Left ventricle myocardium superior (tissue), 1 donor: Measurements from ENCODE around the gene OLFML2A. TPM values are rescaled to one million over a fixed set of nuclear protein-coding genes. Genes with fewer than 3 reads are reported as not detected.
"Not testable (repeated sequence)": the region's sequence is repeated elsewhere in the genome, so short reads cannot be mapped to it uniquely, and the experiment has no call there.

Experiments used
- ATAC-seq: fragments of 200-7000 bp; cut with Tn5 transposase; one replicate; pipeline ENCODE4 v1.9.1; 2020; ENCODE audit warnings: mild to moderate bottlenecking, moderate library complexity
- DNase-seq: peaks from one replicate; pipeline ENCODE4 v3.0.0-alpha.2; 2020
- intact Hi-C: fragments of 100-400 bp; cut with micrococcal nuclease; formaldehyde crosslinking; loops from one replicate; pipeline ENCODE4 v1.11.0; 2022
- long read RNA-seq: library from polyadenylated mRNA; unstranded; transcript quantifications from one replicate; pipeline ENCODE4 v2.0.0, GENCODE V29; 2021
- total RNA-seq: library from RNA; stranded (reverse); fragmentation: NEBNext Ultra II Directional; extraction: Animal tissue kit (Norgen Biotek cat#: 25700); gene quantifications from one replicate; pipeline ENCODE4 v1.2.1, GENCODE V29; 2021
- donor health status: DM: no; HTN: yes; CAD: no; lungs with severe emphysema.

Gene OLFML2A
- total RNA-seq = 38.0 TPM
- long read RNA-seq, full-length matches to known transcripts = 1 of 27 reads
- long read RNA-seq, partial matches to known transcripts = 0 of 27 reads
- long read RNA-seq, other reads (novel, unspliced or antisense) = 26 of 27 reads

DNA sequence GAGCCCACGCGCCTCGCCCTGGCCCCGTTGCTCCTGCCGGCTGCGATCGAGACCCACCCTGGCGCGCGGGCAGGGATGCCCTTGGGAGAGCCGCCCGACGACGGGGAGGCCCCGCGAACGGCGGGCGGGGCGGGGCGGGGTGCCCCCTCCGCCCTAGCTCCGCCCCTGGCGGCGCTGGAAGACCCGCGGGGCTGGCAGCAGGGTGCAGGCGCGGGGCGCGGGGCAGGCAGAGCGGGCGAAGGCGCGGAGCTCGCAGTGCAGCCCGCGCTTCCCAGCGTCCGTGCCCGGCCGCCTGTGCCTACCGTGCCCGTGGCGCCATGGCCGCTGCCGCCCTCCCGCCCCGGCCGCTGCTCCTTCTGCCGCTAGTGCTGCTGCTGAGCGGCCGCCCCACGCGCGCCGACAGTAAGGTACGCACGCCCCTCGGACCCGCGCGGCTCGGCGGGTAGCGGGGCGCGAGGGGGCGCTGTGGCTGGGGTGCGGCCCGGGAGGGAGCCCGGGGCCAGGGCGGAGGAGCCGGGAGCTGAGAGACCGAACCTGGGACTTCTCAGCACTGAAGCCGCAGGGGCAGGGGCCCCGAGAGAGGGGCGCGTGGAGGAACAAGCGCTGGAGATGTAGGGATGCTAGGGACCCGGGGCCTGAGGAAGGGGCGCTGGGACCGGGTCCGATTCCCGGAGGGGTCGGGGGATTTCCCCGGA lies at the start of gene OLFML2A:
Gene OLFML2A, plus strand, starts transcription at position 180 of the 695 bp plus-strand sequence. Its CDS starts 138 bp downstream, at position 318.
- intact Hi-C loops = loop anchor here (10.0 kb wide), 1 partner anchor 368 kb away; the partner anchor contains the start of gene SCAI
- DNase-seq (peak; percentile 67), ATAC-seq (peak; percentile 57)

DNA sequence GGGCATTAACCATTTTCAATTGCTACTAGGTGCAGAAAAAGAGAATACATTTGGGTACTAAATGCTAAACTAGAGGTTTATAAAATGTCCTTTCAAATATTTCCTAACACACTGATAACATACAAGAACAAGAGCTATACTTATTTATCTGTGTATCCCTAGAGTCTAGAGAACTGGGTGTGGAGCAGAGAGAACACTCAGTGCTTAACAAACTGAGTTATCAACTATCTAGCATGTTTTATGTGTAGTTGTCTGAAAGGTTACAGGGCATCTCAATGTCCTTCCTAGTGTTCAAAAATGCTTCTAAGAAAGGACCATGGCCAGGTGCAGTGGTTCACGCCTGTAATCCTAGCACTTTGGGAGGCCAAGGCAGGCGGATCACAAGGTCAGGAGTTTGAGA lies 46.2 kb upstream of the OLFML2A start:
- no peak for DNase-seq
- ATAC-seq = peak; percentile 47
- intact Hi-C loops = no loop called here

DNA sequence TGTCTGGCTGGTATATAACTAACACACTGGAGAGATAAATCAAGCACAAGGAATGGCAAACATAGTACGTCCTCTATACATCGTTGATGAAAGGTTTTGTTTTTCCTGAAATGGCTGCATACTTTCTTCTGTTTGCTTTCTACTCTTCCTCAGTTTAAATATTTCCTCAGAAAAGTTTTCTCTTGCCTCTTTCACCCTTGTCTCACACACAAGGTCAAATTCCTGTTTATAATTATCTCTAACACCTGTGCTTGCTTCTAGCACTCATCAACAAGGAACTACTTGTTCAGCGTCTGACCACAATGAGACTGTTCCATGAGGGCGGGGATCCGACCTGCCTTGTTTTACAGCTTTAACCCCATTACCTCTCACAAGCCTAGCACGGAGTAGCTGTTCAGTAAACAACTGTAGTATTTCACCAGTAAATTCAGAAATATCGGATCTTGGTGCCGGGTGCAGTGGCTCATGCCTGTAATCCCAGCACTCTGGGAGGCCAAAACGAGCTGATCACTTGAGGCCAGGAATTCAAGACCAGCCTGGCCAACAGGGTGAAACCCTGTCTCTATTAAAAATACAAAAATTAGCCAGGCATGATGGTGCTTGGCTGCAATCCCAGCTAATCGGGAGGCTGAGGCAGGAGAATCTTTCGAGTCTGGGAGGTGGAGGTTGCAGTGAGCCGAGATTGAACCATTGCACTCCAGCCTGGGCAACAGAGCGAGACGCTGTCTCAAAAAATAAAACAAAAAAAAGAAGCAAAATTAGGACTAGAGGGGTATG lies 42.8 kb upstream of the OLFML2A start:
- intact Hi-C loops = no loop called here
- DNase-seq (no peak), ATAC-seq (peak; percentile 27)

GRCh38 chr9:124734741-124735083 lies 42.2 kb upstream of the OLFML2A start:
- intact Hi-C loops, ATAC-seq, DNase-seq: not testable (repeated sequence)

DNA sequence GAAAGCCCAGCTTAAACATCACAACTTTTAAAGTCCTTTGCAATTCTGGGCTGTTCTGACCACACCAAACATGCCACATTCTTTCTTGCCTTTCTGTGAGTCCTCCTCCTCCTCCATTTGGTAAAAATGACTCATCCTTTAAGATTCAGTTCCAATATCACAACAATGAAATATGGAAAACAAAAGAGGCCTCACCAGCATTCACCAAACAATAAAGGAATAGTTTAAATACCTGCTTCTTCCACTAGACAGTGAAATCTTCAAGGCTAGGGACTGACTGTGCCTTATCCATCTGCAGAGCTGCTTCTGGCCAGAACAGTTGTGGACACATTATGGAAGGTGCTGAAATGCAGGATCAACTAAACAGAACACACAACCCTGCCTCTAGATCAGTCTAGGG lies 41.8 kb upstream of the OLFML2A start:
- no peak for DNase-seq
- intact Hi-C loops = no loop called here
- peak; percentile 36 for ATAC-seq

GRCh38 chr9:124738075-124738474 lies 38.9 kb upstream of the OLFML2A start:
- intact Hi-C loops, ATAC-seq: not testable (repeated sequence)

GRCh38 chr9:124739360-124739759 lies 37.6 kb upstream of the OLFML2A start:
- intact Hi-C loops = no loop called here
- ATAC-seq = no peak
- no peak for DNase-seq

More at GRCh38 chr9:124738075-124738474, 38.9 kb upstream of the OLFML2A start:
- DNase-seq = not testable (repeated sequence)

DNA sequence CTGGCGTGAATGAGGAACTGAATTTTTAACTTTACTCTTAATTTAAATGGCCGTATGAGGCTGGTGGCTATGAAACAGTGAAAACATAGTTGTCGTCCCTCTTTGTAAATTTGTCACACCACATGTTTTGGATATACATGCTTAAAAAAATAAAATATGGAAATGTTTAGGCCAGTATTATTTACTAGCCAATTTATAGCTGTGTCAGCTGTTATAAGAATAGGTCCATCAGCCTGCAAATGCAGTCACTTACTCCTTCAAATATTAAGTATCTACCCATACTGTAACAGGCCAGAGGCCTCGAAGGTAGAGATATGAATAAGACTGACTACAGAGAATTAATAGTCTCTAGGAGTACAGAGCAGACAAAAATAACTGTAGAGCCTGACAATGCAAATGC lies 35.8 kb upstream of the OLFML2A start:
- ATAC-seq (peak; percentile 38), DNase-seq (no peak)
- intact Hi-C loops = no loop called here

GRCh38 chr9:124741662-124742061 lies 35.3 kb upstream of the OLFML2A start:
- intact Hi-C loops = no loop called here
- no peak for DNase-seq
- no peak for ATAC-seq

DNA sequence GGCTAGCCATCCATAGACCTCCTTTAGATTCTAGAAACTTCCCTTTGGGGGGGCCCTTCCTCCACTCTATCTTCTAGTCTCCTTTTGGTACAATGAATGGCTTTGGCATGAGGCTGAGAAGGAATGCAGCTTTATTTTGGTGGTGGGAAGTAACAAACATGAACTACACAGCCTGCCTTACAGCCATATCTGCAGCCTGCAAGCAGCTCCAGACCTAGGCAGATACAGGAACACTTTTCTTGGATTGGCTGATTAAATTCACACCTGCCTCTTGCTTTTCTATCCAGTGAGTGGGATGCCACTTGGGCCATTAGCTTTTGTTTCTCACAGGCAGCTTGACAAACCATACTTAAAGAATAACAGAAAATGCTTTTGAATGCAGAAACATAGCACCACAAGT lies 34.0 kb upstream of the OLFML2A start:
- DNase-seq (no peak), ATAC-seq (no peak)
- intact Hi-C loops = no loop called here

DNA sequence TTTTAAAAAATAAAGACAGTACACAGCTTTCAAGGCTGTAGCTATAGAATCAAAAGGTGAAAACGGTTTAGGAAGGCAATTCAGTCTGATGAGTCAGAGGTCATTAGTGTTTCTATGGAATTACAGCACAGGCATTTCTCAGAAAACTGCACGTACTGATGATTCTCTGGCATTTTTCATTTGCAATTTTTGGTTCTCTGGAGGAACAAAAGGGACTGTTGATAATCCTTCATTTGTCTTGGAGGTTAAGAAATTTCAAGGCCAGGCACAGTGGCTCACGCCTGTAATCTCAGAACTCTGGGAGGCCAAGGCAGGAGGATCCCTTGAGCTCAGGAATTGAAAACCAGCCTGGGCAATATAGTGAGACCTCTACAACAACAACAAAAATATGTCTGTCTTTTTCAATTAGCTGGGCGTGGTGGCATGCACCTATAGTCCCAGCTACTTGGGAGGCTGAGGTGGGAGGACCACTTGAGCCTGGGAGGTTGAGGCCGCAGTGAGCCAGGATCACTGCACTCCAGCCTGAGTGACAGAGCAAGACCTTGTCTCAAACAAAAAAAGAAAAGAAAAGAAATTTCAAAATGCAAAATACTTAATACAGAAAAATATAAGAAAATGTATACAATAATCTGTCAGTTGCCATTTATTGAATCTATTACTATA lies 33.1 kb upstream of the OLFML2A start:
- intact Hi-C loops = no loop called here
- DNase-seq = no peak
- no peak for ATAC-seq

GRCh38 chr9:124747065-124747464 lies 29.9 kb upstream of the OLFML2A start:
- DNase-seq (no peak), ATAC-seq (no peak)
- intact Hi-C loops = no loop called here

DNA sequence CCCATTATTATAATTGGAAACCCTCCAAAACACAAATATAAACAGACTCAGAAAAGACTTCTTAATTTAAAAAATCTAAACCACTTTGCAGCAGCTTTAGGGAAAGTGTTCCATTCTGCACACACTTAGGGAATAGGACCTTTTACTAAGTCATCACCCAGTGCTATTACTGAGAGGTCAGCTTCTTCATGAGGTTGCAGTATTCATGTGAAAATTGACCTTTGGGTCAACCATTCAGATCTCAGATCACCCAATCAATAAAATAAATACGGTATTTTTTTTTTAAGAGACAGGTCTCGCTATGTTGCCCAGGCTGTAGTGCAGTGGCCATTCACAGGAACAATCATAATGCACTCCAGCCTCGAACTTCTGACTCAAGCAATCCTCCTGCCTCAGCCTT lies 27.6 kb upstream of the OLFML2A start:
- intact Hi-C loops = no loop called here

DNA sequence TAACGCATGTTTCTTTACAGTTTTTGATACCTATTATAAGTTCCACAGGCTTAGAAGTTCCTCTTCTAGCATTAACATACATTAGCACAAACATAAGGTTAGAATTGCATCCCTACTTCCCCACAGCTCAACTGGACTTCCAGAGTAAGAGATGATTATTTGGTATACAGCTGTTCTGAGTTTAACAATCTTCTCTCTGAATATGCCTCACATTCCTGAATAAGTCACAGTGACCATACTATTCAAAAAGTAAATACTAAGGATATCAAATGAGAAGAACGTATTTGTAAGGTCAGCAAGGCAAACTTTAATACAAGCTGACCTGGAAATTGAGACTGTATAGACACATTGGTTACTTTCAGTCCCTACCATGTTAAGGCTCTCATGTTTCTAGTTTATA lies 27.2 kb upstream of the OLFML2A start:
- DNase-seq (no peak), ATAC-seq (no peak)
- intact Hi-C loops = no loop called here

More for the DNA sequence above, 27.6 kb upstream of the OLFML2A start:
- no peak for ATAC-seq
- DNase-seq = no peak

DNA sequence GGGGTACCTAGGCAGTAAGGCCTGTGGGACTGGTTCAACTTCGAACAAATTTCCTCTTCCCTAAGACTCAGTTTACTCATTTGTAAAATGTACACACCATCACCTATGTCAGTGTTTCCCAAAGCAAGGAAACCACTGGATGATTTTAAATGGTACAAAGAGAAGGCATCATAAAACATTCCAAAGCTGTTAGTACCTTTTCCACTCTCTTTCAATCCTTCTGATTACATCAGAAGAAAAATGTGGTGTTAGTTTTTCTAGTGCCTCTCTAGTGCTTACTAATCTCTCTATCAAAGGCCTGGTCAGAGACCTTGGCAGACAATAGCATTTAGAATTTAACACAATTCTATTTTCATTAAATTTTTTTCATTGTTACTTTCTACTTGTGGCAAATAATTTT lies 24.0 kb upstream of the OLFML2A start:
- DNase-seq (no peak), ATAC-seq (no peak)
- intact Hi-C loops = no loop called here

- ATAC-seq (no peak), DNase-seq (no peak)
- intact Hi-C loops = no loop called here
Observed at GRCh38 chr9:124754289-124754688, 22.6 kb upstream of the OLFML2A start.

DNA sequence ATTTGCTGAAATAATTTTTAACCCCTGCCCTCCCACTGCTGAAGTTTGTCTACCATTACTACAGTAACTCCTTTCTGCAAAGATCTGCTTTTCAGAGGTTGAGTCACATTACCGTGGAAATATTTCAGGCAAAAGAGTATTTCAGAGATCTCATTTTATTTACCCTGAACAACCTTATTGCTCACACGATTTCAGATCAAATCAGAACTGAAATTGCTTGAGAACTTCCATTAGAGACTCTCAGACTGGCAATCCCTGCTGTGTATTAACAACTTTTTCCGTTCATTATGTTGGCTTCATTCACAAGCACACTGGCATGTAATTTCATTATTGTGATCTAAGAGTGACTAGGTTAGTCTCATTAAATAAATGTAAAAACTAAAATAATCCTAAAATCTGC lies 21.9 kb upstream of the OLFML2A start:
- no peak for ATAC-seq
- no peak for DNase-seq
- intact Hi-C loops = no loop called here

DNA sequence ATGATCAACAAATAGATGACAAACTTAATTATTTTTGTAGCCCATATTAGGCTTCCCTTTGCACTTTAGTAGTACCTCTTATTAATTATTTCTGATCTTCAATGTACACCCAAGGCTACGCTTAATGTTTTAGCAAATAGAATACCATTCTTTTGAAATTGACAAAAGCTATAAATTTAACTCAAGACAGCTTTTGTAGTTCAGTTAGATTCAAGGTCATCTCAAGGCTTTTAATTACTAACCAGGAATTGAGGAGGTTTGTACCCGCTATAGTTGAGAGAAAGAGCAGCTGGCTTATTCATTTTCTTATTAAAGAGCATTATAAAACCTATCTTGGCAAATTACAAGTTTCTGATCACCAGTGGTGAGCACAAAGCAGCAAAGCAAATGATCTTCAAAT lies 20.9 kb upstream of the OLFML2A start:
- ATAC-seq = no peak
- intact Hi-C loops = no loop called here

DNA sequence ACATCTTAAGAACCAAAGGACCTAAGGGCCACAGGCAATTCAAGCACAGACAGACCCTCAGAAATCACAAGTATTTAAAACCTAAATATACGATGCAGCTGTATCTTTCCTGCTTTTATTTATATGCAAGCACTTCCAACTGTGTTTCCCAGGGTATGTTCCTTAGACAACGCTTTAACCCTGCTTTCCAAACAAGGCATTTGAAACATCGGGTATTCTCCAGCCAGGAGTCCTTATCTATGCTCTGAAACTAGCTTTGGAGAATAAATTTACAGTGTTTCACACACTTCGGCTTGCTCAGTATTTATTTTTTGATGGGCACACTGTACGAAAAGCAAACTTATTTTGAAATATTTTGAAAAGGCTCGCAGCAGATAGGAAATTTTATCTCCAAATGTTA lies 19.3 kb upstream of the OLFML2A start:
- intact Hi-C loops = no loop called here
- ATAC-seq (peak; percentile 18), DNase-seq (no peak)

More for the DNA sequence above, 20.9 kb upstream of the OLFML2A start:
- no peak for DNase-seq

DNA sequence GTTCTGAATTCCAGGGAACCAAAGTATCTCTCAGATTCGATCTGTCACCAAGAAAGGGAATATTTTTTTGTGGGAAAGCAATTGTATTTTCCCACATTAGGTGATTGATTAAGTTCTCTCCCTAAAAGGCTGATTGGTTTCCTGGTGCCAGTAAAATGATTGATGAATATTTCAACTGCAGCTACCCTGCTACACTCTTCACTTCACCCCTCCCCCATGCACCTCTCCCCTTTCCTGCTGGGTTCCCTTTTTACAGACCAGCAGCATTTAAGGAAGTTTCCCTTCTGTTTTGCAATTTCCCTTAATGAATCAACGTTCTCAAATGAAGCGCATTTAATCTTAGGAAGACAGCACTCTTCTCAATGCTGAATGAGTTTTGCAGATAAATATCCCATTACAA lies 18.9 kb upstream of the OLFML2A start:
- peak; percentile 52 for ATAC-seq
- no peak for DNase-seq
- intact Hi-C loops = no loop called here
